ENCODE measurements around the gene GUK1. TPM values are rescaled to one million over a fixed set of nuclear protein-coding genes. Genes with fewer than 3 reads are reported as not detected.

Gene GUK1
- polyA plus RNA-seq, 3 donors = 262 to 391 (median 316) TPM

DNA sequence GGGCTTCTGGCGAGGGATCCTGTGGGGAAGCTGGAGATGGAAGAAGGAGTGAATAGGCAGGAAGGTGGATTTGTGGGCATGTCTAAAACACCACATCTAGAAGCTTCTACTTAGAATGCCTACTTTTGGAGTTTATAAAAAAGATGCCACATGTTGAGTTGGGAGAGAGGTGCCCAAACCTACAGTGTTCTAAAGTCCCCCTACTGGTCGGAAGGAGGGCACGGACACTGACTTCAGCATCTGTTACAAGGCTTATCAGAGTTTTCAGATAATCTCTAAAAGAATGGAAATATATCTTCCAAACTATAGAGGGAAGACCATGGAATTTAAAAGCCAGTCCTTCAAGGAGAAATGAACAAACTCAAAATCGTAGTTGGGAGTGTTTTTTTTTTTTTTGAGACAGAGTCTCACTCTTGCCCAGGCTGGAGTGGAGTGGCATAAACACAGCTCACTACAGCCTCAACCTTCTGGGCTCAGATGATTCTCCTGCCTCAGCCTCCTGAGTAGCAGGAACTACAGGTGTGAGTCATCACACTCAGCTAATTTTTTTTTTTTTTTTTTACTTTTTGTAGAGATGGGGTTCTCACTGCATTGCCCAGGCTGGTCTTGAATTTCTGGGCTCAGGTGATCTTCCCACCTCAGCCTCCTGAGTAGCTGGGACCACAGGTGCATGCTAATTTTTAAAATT is 40.3 kb downstream of the GUK1 start:
- Histone ChIP-seq H3K27ac (ENCODE audit: low read depth in 1 of 2, low read length in 2 of 2) (no peak overlapping the region), H3K79me2 (ENCODE audit: insufficient read depth, low read length) (no peaks in the 10 kb centered on the region), H3K9ac (ENCODE audit: insufficient read depth, low read length, poor library complexity, severe bottlenecking) (no peak overlapping the region), H3K9me3 (replicated peaks in 1 of 2; ENCODE audit: control insufficient read depth in 1 of 2, insufficient read depth in 1 of 2, low read length in 2 of 2) (no peaks in the 10 kb centered on the region), H4K20me1 (ENCODE audit: insufficient read depth, low read length) (no peaks in the 10 kb centered on the region), H3K4me3 (replicated peaks in 1 of 3; ENCODE audit: low read depth in 2 of 3, low read length in 3 of 3) (no peak overlapping the region), H2AFZ (ENCODE audit: insufficient read depth, low read depth, low read length, poor library complexity, severe bottlenecking) (no peak overlapping the region), H3K27me3 (ENCODE audit: control insufficient read depth in 2 of 2, insufficient read depth in 2 of 2, low read length in 2 of 2) (no peaks in the 10 kb centered on the region), H3K4me1 (ENCODE audit: control insufficient read depth in 1 of 2, insufficient read depth in 2 of 2, low read length in 2 of 2) (peaks cover 19 to 20% of the 10 kb centered on the region in 2 donors), H3K36me3 (replicated peaks in 1 of 2; ENCODE audit: control insufficient read depth in 1 of 2, insufficient read depth in 2 of 2, low read length in 2 of 2) (peaks cover 0 to 5% of the 10 kb centered on the region in 2 donors), H3K4me2 (replicated peaks; ENCODE audit: extremely low read depth, low read length, poor library complexity, severe bottlenecking) (no peak overlapping the region)
- no peaks in the 10 kb centered on the region for H3K27me3 Mint-ChIP-seq (ENCODE audit: low read depth in 3 of 3)
- H3K4me3 Mint-ChIP-seq = no peak overlapping the region
- H3K36me3 Mint-ChIP-seq = peaks cover 0 to 8% of the 10 kb centered on the region in 2 donors
- H3K9me3 Mint-ChIP-seq = no peaks in the 10 kb centered on the region
- peak; percentile 24 for TF ChIP-seq CTCF (IDR thresholded peaks at IDR 0.05)
- intact Hi-C loops (cut with micrococcal nuclease) = no loop called here
- H3K4me1 Mint-ChIP-seq = peaks cover 22% of the 10 kb centered on the region
- no CpG with 5 or more reads among the region's 4 CpGs for WGBS (ENCODE audit: insufficient coverage)
- peak overlapping the region in 2 of 7 donors; percentile 19 to 70 for H3K27ac Mint-ChIP-seq
- DNase-seq = peak in 1 of 3 donors; percentile 10

DNA sequence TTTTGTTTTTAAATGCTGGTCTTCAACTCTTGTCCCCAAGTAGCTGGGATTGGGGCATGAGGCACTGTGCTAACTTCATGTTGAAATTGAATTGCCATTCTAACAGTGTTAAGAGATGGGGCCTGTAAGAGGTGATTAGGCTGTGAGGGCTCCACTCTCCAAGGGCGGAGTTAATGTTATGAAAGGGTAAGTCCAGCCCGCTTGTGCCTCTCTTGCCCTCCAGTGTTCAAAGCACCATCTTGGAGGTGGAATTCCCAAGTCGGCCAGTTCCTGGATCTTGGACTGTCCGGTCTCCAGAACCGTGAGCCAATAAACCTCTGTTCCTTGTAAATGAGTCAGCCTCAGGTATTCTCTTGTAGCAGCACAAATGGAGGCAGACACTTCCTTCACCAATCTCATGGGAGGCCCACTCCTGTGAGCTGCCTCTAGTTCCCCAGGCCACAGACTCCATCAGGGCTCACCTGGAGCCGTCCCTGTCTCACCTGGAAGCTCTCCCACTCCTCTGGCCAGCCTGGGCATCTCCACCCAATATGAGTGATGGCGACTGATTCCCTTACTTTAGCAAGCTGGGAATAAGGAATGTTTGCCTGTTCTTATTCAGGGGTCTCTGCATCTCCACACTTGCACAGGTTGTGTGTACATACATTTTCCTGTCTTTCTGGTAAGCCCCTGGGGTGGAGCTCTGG is 41.0 kb downstream of the GUK1 start:
- Mint-ChIP-seq H3K27me3 (ENCODE audit: low read depth in 3 of 3) (no peaks in the 10 kb centered on the region), H3K36me3 (peaks cover 0 to 6% of the 10 kb centered on the region in 2 donors), H3K4me1 (peaks cover 22% of the 10 kb centered on the region), H3K27ac (peak overlapping the region in 1 of 7 donors; percentile 41), H3K9me3 (no peaks in the 10 kb centered on the region), H3K4me3 (no peak overlapping the region)
- no peaks in the 10 kb centered on the region for H3K9me3 ChIP-seq (replicated peaks in 1 of 2; ENCODE audit: control insufficient read depth in 1 of 2, insufficient read depth in 1 of 2, low read length in 2 of 2)
- no peak overlapping the region for H3K4me2 ChIP-seq (replicated peaks; ENCODE audit: extremely low read depth, low read length, poor library complexity, severe bottlenecking)
- no peak overlapping the region for H3K9ac ChIP-seq (ENCODE audit: insufficient read depth, low read length, poor library complexity, severe bottlenecking)
- H3K4me3 ChIP-seq (replicated peaks in 1 of 3; ENCODE audit: low read depth in 2 of 3, low read length in 3 of 3) = no peak overlapping the region
- TF ChIP-seq CTCF (IDR thresholded peaks at IDR 0.05) = no peak
- H4K20me1 ChIP-seq (ENCODE audit: insufficient read depth, low read length) = no peaks in the 10 kb centered on the region
- WGBS (ENCODE audit: insufficient coverage) = 97% methylated on average over 3 of the region's 7 CpGs
- H3K79me2 ChIP-seq (ENCODE audit: insufficient read depth, low read length) = no peaks in the 10 kb centered on the region
- no peak overlapping the region for H3K27ac ChIP-seq (ENCODE audit: low read depth in 1 of 2, low read length in 2 of 2)
- no peak overlapping the region for H2AFZ ChIP-seq (ENCODE audit: insufficient read depth, low read depth, low read length, poor library complexity, severe bottlenecking)
- no peaks in the 10 kb centered on the region for H3K27me3 ChIP-seq (ENCODE audit: control insufficient read depth in 2 of 2, insufficient read depth in 2 of 2, low read length in 2 of 2)
- no peak for DNase-seq
- intact Hi-C loops (cut with micrococcal nuclease) = no loop called here
- H3K4me1 ChIP-seq (ENCODE audit: control insufficient read depth in 1 of 2, insufficient read depth in 2 of 2, low read length in 2 of 2) = peaks cover 19 to 20% of the 10 kb centered on the region in 2 donors
- H3K36me3 ChIP-seq (replicated peaks in 1 of 2; ENCODE audit: control insufficient read depth in 1 of 2, insufficient read depth in 2 of 2, low read length in 2 of 2) = peaks cover 0 to 3% of the 10 kb centered on the region in 2 donors
